NCI-H510A treated with DMSO at 0.1 percent for 48 hours (cell line): Measurements from ENCODE around the gene ASB8.
"Not testable (repeated sequence)": the region's sequence is repeated elsewhere in the genome, so short reads cannot be mapped to it uniquely, and the experiment has no call there.

ENCODE experiments used
- DNase-seq: peaks from one replicate; lab custom pipeline; 2025; lab: John Stamatoyannopoulos, UW

Gene ASB8

DNA sequence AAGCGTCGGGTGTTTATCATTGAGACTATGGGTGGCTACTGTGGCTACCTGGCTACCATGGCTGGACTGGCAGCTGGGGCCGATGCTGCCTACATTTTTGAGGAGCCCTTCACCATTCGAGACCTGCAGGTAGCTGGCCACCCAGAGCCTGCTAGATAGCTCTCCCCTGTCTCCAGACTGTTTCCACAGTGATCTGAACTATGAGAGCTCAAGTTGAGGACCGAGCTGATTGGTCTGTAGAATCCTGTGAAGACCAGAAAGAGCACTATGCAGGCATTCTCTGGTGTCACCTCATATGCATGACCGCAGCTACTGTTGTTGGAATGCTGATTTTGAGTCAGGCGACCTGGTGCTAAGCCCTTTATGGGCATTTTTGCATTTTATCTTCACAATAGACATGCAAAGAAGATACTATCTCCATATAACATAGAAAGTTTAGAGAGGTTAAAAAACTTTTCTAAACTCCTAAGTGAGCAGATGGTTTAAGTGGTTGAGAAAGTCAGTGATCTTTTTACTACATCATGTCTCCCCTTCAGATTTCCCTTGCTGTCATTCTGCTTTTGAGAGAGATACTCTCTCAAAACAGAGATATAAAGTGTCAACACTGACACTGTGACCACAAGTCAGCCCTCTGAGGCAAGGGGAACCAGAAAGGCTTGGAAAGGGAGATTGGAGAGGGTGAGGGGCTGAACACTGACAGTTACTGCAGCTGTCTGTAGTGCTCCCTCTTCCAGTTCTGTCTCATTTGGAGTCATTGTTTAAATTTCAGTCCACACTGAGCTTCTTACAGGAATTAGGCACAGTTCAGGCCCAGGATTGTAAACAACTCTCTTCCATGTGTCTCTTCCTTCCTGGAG, 14.3 kb downstream of the ASB8 start:
- DNase-seq: no peak

DNA sequence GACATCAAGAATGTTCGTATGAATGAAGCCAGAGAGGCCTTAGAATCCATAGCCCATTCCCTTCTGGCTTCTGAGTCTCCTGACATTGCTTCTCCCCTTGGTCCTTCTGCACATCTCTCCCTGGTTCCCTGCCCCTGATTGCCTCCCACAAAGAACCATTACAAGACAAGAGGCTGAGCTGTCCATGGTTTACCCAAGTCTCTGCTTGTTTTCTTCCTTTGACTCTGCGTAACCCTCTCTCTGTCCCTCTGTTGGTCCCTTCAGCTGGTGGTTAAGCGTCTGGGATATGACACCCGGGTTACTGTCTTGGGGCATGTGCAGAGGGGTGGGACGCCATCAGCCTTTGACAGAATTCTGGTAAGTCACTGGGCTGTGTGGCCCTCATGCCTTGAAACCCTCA, 22.3 kb downstream of the ASB8 start:
- DNase-seq: no peak

DNA sequence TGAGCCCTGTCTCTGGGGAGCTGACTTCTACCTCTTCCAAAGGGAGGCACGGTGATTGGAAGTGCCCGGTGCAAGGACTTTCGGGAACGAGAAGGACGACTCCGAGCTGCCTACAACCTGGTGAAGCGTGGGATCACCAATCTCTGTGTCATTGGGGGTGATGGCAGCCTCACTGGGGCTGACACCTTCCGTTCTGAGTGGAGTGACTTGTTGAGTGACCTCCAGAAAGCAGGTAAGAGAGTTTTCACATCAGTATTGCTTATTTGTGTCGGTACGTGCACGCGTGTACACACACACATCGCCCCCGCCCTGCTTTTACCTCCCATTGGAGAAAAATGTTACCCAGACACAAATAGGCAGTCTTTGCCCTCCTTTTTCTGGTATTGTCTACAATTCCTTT, 24.5 kb downstream of the ASB8 start:
- DNase-seq: no peak

DNA sequence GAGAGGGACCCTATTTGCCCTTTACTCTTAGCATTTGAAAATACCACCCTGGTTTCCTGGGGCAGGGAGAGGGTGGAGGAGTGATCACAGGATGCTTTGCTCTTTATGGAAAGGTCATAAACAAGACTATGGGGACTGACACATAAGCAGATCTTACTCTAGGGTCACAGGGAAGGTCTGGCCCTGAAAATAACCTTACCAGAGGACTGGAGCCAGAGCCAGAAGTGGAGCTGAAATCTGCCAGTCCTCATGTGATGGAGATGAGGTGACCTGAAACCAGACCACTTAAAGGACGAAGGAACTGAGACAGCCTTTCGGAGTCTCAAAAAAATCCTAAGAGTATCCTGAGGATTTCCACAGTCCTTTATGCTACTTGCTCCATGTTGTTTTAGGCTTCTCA, 25.8 kb downstream of the ASB8 start:
- no peak for DNase-seq

DNA sequence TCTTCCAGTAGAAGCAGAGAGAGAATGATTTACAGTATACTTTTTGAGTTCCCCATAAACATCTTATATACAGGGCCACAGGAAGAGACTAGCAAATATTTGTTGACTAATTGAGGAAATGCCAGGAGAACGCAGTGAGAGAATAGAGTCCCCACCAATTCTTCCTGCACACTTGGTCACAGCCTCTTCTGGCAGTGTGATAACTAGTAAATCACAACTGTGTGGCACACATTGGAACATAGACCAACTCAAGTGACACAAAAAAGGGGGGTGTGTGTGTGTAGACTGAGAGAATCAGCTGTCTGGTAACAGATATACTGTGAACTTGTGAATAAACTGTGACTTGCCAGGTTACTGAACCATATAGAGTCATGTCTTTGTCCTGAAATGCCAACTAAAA, 27.9 kb downstream of the ASB8 start:
- DNase-seq: no peak

DNA sequence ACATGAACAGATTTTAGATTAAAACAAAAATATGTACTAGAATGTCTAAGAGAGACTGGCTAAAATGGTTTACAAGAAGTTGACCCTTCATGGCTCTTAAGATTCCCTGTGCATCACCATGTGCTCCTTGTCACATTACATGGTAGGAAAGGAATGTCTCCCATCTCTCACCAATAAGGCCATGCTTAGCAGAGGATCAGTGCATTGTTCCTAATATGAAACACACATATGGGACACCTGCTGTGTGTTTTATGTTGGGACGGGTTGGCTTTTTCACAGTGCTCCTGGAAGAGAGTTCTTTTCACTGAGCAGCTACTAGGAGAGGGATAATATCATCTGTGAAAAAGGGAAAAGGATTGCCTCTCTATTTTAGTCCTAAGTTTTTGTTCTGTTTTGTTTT, 28.5 kb downstream of the ASB8 start:
- no peak for DNase-seq

DNA sequence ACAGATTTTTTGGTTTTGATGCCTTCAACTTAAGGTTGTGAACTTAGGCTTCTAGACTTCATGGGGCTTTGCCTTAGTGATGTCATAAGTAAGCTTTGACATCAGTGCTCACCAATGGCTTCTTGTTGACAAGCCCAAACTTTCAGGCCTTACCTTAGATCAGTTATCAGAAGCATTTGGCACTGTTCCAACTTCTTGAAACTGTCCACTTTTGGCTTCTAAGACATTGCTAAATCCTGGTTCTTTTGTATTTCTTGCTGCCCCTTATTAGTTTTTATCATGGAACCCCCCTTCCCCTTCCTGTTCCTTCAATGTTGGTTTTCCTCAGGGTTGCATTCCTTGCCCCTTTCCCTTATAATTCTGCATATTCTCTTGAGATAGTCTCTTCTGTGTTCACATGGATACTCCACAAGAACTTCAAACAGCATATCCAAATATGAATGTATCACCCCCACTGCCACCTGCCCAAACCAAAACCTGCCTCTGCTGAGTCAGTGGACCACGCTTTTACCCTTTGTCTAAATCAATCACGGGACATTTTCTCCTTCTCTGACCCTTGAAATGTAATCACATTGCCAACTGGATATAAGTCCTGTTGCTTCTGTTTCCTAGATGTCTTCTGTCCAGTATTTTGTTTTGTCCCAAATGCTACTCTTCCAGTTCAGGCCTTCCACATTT, 30.2 kb downstream of the ASB8 start:
- DNase-seq: no peak

DNA sequence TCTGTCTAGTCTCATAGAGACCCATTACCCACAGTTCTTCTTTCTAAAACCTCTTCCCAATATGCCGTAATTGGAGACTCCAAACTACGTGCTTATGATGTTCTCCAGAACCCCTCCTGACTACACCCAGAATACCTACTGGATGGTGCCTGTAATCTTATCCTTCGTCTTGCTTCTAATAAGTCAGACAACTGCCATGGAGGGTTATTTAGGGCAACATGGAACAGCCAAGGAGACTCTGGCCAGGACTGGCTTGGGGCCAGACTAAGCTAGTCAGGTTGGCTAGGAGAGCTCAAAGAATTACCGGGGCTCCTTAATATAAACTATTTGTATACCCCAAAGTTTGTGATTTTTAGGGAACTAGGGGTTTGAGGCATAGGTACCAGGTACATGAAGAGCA, 31.3 kb downstream of the ASB8 start:
- no peak for DNase-seq

DNA sequence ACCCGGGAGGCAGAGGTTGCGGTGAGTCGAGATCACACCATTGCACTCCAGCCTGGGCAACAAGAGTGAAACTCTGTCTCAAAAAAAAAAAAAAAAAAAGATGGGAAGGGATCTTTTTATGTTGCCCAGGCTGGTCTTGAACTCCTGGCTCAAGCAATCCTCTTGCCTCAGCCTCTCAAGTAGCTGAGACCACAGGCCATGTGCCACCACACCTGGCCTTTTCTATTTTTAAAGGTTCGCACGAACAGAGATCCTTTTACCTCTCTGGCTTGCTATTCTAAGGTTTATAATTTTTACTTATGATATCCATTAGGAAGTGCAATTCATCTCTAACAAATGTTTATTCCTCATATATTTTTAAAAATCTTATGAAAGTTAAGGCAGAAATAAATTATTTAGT, 31.8 kb downstream of the ASB8 start:
- DNase-seq: not testable (repeated sequence)

DNA sequence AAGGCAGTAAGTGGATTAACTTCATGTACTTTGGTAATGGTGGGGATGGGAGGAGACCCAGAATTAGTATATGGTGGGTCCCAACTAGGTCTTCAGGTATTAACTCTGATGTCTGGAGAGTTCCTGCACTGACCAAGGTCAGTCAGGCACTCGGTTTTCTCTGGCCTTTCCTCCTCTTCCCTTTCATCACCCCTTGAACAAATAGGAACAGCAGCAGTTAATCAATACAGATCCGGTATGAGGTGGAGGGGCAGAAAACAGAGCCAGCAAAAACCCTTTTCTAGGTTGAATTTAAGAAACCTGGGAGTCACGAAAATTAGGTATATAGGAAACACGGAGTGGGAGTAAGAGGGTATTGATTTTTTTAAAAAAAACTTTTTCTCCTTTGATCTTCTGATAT, 34.1 kb downstream of the ASB8 start:
- DNase-seq: no peak

DNA sequence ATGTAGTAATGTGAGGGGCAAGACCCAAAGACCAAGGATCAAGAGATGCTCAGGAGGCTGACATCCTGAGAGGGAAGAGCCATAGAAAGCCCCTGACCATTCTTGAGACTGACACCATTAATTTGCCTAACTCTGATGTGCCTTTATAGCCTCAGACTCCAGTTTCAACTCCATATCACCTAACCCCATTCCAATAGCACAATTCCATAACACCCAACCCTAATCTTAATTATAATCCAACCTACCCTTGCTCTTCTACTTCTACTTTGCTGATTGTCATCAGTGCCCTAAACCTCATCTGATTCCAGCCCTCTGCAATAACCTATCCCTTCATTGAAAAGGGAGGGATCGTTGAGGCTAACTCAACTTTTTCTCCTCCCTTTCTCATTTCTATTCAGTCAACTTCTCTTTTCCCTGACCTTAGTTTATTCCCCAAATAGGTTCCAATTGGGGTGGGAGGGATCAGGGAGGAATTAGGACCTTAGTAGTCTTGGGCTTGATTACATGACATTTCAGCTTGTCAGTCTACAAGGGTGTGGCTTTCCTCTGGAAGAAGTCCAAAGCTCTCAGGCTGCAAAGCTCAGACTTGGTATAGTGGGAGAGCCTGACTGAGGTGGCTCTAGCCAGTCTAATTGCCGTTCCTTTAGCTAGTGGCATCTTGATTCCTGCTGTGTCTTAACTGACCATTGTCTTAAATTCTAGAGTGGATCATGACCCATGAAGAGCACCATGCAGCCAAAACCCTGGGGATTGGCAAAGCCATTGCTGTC, 35.1 kb downstream of the ASB8 start:
- no peak for DNase-seq

DNA sequence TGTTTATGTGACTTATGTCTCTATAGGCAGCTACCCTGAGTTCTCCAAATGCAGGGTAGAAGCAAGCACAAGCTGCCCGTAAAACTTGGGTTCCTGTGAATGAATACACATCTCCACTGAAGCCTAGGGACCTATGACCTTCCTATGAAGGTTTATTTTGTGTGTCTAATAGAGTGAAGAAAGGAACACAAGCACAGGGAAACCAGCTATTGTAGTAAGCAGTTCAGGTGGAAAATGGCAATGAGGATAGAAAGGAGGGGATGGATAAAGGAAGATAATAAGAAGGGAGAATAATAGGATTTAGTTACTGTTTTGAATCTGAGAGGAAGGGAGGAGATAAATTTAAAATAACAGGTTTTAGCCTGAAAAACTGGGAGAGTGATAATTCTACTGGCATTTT, 35.8 kb downstream of the ASB8 start:
- DNase-seq: no peak

DNA sequence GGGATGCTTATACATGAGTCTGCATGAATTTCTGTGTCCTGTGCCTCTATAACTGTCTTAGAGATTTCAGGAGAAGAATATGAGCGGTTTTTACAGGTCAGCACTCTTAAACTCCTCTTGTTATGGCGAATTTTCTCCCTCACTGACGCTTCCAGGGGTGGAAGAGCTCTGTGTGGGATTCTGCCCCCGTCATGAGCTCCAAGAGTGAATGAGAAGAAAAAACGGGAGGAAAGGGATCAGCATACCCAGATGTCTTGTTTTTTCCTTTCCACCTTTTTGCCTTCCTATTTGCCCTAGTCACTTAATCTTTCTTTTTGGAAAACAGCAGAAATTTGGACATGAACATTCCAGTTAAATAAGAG, 37.5 kb downstream of the ASB8 start:
- DNase-seq: no peak

DNA sequence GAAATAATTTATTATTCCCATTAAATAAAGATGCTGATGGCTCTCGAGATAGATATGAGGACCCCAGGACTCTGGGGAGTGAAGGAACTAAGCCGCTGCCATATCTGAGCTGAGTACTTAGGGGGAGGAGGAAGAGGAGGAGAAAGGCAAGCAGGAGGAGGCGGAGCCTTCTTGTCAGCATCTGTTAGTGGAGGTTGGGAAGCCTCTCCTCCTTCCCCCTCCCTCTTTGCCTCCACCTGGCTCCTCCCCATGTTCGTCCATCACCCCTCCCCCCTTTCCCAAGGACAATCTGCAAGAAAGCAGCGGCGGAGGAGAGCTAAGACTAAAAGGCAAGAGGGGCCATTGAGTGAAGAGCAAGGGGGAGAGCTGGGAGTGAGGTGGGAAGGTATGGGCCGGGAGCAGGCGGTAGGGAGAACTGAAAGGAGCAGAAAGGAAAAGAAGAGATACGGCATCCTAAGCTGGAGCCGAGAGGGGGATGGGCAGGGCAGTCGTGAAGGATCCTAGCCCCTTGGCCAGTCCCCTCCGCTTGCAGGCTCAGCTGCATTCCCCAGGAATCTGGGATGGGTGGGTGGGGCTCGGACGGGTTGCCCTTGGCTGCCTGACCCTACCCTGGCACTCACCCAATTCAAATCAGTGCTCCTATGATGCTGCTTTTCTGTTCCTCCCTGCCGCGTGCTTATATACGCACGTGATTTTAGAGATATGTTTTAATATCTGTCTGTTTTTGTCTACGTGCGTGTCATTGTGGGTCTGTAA, 38.1 kb downstream of the ASB8 start, which contains the start of gene PFKM:
PFKM (plus strand) TSS at position 287 of the 756 bp plus-strand sequence. CDS start 3,411 bp downstream, outside the sequence.
- peak; percentile 86 for DNase-seq

DNA sequence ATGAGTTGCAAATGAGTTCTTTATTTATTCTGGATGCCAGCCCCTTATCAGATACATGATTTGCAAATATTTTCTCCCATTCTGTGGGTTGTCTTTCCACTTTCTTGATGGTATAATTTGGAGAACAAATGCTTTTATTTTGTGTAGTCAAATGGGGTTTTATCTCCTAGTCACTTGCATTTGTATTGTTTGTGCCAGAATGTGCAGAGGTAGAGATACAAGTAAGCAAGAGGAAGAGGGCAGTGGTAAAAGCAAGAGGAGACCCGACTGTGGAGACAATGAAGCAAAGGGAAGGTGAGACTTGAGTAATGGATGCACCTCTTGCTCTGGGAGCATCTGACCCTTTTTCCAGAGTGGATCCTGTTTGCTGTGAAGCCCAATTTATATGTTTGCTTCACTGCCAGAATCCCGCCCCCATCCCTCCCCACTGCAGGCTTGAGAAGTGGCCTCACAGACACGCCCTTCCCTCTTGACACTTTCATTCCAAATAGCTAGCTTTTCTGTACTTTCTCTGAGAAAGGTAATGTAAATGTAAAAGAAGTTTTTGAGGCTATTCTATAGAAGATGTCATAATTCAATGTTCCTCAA, 38.9 kb downstream of the ASB8 start:
- DNase-seq: peak; percentile 28

DNA sequence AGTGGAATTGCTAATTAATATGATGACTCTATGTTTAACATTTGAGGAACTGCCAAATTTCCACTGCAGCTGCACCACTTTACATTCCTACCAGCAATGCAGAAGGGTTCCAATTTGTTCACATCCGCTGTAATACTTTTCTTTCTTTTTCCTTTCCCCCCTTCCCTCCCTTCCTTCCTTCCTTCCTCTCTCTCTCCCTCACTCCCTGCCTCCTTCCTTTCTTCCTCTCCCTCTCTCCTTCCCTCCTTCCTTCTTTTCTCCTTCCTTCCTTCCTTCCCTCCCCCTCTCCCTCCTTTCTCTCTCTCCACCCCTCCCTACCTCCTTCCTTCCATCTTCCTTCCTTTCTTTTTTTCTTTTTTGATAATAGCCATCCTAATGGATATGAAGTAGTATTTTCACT, 41.4 kb downstream of the ASB8 start:
- DNase-seq: no peak

DNA sequence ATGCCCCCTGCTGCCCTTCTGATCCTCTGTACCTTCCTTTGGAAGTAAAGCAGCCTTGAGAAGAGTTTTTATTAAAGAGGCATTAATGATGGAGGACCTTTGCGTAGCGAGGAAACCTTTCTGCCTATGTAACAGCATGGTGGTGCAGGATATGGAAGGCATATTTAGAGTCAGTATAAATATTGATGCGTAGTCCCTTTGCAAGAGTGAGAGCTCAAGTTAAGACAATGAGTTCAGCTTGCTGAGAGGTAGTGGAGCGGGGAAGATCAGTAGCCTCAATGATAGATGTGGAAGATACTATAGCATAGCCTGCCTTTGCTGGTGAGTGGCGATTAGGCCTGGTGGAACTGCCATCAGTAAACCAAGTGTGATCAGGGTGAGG, 46.0 kb downstream of the ASB8 start:
- DNase-seq: not testable (repeated sequence)

DNA sequence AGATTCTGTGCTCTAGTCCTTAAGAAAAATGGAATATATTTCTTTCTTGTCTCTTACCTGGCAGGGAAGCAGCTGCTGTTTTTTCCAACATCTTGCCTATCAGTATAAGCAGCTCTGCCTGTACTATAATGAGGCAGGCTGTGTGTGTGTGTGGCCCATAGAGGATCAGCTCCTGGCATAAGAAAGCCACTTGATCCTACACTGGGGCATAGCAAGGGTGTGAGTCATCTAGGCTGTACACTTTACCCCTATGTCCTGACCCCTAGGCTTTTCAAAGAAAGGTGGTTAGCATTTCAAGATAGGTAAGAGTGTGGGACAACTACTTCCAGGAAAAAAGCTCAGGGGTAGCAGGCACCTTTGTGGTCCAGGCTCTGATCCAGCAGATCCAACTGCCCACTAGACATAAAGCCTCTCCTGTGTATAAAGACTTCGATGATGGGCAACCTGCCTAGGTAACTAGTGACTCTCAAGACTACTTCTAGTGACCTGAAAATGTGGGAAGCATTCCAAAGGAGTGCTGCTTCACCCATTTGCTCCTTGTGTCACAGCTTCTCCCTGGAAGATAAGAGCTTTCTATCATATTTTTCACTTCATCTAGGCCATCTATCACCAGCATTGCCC, 46.5 kb downstream of the ASB8 start:
- DNase-seq: no peak

DNA sequence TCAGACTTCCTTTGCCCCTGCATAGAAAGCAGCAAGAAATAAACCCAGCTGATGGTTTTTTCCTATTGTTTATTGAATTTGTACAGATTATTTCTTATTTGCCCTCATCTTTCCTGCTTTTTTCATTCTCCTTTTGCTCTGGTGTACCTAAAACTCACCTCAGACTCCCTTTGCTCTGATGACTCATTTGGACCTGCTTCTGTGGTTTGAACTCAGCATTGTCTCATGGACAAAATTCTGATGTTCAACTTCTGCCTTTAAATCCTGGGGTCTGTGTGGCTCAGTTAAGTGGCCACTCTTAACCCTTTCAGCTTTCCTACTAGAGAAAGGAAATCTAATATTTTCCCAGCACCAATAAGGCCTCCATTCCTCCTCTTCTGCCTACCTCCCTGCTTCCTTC, 47.9 kb downstream of the ASB8 start:
- DNase-seq: no peak

DNA sequence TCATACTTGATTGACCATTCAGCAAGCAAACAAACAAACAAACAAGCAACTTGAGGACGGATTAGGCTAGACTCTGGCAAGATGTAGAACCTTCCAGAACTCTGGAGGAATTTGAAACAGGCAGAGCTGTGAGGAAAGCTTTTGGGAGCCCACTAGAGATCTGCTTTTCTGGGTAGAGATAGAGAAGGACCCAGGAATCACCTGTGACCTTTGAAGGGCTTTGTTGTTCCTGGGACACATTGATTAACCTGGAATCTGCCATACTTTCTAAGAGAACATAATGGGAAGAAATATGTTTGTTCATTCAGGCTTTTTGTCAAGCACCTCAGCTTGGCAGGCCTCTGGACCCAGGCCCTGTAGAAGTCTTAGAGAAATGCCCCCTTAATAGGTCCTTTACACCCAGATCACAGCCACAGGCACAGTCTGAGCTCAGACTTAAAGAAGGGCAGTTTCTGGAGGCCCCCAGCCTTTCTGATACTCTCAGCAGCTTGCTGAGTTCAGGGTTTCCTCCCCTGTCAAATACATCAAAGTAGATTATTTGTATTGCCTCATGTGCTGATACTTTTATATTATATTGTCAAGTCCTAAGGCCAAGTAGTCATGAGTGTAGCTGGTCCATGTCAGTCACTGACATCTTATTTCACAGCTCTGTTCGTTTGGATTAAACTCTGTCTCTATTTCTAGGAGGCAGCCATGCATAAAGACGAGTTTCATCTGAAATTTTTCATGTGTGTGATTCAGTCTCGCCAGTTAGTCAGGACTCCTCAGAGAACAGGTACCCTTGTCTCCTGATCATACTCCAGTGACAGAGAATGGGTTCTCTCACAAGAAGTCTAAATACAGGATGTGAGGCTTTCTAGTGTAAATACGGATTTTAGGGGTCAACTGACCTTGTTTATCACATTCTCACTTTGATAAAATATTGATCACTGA, 50.4 kb downstream of the ASB8 start:
- DNase-seq: no peak
